A673 (cell line): ENCODE results near the gene PEX11G.

Experiments
- EZH2 ChIP-seq: fragments of 200-600 bp; sonication (generic); IDR thresholded peaks from 2 replicates; pipeline ENCODE4 v1.6.1; 2017; ENCODE audit warnings: borderline replicate concordance, low read depth, mild to moderate bottlenecking, mixed read lengths, antibody characterized with exemption, low read length; ENCODE audit not compliant: poor library complexity, severe bottlenecking
- TF ChIP-seq, protein P1 (sequence below): fragments of 300-800, 200-600 bp; sonication (generic); conservative IDR thresholded peaks from 2 replicates; pipeline ENCODE4 v1.5.1; 2017; ENCODE audit warnings: low read depth, mild to moderate bottlenecking, antibody characterized with exemption, low read length, moderate library complexity, mixed read lengths

DNA sequence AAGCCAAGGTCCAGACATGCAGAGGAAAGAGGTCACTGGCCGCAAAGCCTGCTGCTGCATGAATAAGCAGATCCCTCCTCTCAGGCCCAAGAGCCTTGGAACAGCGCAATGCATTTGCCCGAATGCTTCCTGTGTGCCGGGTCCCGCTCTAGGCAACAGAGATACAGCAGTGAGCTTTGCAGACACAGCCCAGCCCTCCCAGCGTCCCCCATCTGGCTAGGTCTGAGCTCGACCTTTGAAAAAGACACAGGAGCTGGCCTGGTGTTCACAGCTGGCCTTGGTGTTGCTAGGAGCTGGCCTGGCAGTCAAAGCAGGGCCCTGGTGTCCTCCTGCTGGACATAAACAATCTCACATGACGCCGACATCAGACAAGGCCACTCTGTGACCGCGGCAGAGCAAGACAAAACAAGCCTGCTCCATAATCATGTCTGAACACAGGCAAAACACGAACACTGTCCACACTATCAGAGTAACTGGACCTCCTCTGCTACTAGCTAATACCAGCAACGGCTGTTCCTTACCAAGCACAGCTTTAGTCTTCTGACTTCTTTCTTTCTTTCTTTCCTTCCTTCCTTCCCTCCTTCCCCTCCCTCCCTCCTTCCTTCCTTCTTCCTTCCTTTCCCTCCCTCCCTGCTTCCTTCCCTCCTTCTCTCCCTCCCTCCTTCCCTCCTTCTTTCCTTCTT is 5.7 kb upstream of the PEX11G start:
- TF ChIP-seq, protein P1, sequence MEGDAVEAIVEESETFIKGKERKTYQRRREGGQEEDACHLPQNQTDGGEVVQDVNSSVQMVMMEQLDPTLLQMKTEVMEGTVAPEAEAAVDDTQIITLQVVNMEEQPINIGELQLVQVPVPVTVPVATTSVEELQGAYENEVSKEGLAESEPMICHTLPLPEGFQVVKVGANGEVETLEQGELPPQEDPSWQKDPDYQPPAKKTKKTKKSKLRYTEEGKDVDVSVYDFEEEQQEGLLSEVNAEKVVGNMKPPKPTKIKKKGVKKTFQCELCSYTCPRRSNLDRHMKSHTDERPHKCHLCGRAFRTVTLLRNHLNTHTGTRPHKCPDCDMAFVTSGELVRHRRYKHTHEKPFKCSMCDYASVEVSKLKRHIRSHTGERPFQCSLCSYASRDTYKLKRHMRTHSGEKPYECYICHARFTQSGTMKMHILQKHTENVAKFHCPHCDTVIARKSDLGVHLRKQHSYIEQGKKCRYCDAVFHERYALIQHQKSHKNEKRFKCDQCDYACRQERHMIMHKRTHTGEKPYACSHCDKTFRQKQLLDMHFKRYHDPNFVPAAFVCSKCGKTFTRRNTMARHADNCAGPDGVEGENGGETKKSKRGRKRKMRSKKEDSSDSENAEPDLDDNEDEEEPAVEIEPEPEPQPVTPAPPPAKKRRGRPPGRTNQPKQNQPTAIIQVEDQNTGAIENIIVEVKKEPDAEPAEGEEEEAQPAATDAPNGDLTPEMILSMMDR = no peak
- no peak for TF ChIP-seq EZH2
